ENCODE results near the gene KIF26B.
"Not testable (repeated sequence)": the region's sequence is repeated elsewhere in the genome, so short reads cannot be mapped to it uniquely, and the experiment has no call there.

The KIF26B gene

DNA sequence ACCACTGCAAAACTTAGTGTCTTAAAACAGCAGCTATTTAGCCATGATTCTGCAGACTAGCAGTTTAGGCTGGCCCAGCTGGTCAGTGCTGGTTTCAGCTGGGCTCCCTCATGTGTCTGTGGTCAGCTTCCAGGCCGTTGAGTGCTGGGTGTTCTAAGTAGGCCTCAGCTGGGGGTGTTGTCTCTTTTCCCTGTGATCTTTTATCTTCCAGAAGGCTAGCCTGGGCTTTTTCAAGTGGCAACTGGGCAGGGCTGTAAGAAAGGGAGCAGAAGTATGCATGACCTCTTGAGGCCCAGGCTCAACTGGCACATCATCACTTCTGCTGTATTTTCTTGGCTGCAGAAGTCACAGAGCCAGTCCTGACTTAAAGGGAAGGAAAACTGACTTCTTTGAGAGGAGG lies 136.1 kb downstream of the KIF26B start:
- DNase-seq, result no peak

DNA sequence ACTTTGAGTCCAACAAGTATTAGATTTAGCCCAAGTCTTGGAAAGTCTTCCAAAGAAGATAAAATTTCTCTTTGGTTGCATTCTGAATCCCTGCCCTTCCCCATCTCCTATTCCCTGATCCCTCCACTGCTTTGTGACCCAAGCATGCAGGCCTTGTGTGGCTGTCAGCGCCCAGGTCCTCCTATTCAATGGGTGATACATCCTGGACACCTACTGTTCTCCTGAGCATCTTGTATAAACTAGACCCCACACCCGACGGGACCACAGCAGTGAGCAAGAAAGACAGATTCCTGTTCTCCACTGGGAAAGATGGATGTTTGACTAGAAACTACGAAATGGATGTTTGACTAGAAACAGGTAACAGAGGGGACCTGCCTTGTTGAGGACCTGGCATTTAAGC lies 136.6 kb downstream of the KIF26B start:
- DNase-seq, result no peak

DNA sequence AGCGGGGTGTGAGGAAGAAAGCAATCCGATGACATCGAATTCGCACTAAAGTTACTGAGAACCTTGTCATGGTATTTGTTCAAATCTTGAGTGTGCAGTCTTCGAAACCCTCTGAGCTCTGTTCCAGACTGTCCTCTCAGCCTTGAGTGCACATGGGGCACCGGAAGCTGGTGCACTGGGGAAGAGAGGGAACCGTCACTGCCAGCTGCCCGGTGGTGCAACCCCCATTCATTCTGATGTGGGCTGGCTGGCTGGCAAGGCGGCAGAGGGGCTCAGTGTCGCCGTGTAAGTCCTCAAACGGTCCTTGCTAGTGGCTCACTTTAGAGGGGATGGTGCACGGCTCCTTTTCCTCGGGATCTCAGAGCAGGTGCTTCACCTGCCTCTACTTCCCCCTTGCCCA lies 137.4 kb downstream of the KIF26B start:
- no peak for DNase-seq

DNA sequence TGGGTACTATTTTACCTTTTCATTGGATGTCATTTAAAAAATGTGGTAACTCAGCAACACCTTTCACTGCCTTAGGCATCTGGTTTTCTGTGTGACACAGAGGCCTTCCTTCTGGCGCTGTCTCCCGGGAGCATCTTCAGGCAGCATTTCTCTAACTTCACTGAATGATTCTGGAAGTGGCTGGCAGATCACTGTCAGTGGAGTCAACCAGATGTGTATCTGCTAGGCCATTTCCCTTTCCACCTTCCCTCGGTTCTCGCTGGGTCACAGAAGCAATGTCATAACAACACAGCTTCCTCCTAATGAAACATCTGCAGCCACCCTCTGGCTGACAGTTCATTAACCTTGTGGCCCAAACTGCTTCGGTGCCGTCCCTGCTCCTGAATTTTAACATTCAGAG lies 137.8 kb downstream of the KIF26B start:
- no peak for DNase-seq

DNA sequence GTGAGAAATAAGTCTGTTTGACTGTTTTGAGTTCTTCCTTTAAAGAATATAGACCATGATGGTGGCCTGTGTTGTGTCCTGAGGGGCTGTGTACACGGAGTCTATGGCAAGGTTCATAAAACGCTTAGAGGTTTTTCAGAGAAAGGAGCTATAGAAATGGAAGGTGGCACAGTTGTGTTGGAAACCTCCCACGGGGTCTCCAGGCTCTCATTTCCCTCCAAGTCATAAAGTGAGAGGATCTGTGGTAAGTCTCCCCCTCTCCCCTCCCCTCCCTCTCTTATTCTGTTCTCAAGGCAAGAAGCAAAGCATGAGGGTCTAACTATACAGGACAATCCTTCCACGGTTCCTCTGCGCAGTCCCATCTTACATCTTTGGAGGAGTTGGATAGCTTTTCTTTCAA lies 139.2 kb downstream of the KIF26B start:
- no peak for DNase-seq

DNA sequence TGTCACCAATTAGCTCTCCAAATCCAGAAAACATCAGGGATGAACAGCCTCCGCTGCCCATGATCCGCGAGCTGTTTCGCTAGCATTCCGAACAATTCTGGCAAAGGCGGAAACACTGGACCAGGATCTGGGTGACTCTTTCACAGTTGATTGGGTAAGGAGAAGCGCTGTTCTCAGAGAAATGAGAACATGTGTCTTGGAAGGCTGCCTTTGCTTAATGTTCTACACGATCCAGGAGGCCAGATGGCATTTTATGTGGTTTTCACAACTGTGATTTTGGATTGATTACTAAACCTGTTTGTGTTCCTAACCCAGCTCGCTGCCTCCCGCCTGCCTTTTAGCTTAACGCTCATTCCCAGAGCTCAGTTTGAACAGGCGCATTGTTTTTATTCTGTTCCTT lies 144.0 kb downstream of the KIF26B start:
- DNase-seq, result no peak

DNA sequence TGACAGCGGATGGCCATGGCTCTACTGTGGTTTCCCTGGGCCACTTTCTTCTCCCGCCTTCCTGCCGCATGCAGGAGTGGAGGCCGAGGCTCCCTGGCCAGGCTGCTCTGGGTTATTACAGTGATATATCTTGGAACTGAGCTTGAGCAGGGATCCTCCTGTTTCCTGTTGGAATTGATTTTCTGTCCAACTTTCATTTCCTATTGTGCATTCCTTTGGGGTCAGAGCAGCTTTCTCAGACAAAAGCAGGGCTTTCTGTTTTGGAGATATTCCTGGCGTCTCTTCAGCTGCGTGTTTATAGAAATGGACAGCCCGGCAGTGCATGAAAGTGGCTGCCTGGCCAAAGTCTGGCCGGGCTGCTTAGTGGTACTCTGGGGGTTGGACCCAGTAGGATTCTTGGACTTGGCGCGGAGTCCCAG lies 146.4 kb downstream of the KIF26B start:
- DNase-seq, result no peak

DNA sequence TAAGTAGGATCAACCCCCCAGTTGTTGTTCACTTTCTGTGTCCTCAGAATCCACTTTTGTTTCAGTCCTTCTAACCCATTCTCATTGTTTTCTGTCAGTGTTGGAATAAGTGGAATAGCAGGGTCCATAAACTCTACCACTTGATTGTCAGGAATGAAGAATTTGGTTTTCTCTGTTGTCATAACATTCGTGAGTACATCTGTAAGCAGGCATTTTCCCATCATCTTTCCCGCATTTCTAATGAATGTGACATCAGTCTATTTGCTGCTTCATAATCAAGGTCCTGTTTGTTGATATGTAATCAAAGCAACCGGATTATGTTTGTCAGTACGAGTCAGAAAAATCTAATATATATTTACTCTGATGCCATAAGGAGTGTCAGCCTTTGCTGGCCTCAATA lies 147.1 kb downstream of the KIF26B start:
- no peak for DNase-seq

DNA sequence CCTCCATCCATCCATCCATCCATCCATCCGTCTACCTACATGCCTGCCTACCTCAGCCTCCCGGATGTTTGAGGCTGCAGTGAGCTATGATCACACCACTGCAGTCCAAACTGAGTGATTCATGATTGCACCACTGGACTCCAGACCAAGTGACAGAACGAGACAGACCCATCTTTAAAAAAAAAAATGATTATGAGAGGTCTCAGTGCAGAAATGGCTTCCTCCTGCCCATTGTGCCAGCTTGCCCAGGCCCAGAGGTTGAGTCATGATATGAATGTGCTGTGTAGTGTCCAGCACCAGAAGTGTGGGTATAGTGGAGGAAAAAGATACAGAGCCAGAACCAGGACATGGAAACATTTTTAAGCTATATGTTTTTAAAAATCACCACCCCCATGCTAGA lies 149.9 kb downstream of the KIF26B start:
- DNase-seq, result no peak

DNA sequence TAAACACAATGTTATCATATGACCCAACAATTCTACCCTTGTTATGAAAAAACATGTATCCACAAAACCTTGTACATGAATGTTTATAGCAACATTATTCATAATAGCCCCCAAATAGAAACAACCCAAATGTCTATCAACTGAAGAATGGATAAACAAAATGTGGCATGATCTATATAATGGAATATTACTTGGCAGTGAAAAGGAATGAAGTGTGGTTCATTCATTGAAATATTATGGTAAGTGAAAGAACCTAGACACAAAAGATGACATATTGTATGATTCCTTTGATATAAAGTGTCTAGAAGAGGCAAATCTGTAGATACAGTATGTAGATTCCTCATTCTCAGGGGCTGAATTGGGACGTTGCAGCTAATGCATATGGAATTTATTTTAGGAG lies 151.2 kb downstream of the KIF26B start:
- no peak for DNase-seq

DNA sequence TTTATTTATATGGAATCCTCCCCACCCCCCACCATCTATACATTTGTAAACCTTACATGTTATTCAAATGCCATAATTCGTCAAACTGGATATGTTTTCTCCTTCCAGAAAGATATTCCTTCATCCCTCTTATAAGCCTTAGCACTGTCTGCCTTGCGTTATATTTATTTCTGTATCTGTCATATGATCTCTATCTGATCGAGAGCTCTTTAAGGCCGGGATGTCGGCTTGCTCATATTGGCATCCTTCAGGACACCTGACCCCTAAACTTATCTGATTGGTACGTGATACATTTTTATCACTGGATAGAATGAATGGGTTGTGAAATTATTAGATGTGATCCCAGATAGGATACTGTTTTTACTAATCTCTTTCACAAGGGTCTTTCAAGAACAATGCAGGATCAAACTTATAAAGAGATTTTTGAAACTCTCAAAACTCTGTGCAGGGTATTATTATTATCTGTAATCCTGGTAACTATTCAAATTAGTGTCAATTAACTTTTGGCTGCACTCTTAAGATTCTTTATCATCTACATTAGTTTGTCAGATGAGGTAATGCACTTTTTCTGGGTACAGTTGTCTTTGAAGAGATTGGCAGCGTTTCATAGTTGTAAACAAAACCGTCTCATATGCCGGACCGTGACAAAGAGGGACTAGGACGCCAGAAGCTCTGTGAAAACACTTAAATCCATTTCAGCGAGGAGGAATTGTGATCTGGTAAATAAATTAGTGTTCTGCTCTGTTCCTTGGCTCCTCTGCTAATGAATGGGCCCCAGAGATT lies 152.0 kb downstream of the KIF26B start:
- no peak for DNase-seq

DNA sequence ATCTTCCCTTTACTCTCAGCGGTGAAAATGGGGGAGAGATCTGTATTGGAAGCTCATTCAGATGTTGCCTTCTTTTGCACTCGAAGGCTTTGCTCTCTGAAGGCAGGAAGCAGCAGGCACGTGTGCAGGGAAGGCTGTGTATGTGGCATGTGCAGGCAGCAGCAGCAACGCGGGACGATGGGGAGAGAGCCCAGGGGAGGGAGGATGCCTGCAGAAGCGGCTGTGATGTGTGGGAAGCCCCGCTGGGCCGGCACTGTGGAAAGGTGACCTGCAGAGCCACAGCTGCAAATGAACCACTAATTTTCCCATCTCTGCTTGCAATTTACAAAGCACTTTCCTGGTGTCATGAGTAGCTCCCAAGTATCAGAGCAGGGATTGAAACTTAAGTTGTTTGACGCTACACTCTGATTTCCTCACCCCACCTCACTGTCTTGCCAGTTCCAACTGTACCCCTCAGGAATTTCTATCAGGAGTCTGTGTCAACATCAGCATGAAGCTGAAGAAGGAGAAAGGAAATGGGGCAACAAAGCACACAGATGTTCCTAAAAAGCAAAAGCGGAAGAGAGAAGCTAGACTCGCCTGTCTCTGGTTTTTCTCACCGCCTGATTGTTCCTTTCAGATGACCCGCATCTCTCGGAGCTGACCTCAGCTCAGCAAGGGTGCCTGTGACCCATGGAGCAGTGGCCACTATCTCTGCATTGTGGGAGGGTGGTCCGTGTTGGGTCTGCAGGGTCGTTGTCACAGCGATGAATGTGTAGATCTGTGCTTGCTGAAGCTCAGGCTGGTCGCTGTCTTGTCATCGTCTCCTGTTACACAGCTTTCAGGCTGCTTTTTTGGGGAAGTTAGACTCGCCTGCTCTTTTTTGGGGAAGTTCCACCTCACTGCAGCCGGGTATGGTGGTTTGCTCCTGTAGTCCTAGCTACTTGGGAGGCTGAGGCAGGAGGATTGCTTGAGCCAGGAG lies 156.1 kb downstream of the KIF26B start:
- no peak for DNase-seq

DNA sequence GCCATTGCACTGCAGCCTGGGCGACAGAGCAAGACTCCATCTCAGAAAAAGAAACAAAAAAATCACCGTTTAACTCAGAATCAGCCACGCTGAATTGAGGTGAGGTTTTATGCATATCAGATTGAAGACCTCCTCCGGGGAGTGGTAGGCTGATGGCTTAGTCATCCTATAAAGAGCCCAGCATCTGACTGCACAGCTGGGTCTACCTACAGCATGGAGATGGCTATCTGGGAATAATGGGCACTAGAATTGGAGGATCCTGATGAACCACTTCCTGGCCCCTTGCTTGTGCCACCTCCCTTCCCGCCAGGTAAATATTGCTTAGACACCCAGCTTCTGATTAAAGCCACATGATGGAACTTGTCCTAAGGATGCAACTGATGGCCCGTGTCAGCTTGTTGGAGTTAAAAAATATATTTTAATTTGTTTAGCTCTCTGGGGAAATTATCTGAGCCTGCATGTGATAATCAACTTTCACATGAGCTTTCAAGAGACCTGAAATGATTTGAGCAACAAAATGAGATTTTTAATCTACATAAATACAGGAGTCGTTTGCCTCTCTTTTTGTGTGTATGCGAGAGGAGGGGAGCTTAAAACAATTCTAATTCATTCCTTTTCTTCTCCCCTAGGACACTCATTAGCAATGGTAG lies 157.2 kb downstream of the KIF26B start:
- DNase-seq, result no peak

DNA sequence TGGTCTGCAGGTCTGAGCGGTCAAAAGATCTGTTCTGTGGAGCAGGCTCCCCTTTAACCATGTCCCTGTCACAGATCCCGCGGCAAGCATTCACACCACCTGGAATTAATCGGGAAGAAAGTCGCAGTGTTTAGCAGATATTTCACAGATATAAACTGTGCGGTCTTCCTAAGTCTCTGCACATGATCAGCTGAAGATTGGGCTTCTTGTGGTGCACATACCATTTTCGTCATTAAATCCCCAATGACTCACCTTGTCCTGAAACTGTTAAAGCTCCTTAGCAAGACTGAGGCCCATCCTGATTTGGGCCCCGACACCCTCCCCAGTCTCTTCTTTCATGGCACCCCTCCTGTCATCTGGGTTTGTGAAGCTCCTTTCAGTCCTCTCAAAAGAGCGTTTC lies 158.8 kb downstream of the KIF26B start:
- DNase-seq, result no peak

DNA sequence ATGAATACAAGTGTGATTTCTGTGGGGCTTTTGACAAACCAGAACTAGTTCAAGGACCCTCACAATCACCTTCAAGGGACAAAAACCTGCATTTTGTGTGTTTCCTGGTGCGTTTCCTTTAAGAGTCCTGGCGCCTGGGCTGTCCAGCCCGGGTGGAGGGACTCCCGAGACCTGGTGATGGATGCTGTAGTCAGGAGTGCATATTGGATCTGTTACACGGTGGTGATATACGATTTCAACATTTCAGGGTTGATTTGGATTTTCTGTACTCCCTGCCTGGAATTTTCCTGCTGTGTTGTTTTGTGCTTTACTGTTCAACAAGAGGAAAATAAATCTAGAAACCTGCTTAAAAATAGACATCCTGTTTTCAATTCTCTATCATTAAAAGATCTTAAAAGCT lies 162.0 kb downstream of the KIF26B start:
- no peak for DNase-seq

DNA sequence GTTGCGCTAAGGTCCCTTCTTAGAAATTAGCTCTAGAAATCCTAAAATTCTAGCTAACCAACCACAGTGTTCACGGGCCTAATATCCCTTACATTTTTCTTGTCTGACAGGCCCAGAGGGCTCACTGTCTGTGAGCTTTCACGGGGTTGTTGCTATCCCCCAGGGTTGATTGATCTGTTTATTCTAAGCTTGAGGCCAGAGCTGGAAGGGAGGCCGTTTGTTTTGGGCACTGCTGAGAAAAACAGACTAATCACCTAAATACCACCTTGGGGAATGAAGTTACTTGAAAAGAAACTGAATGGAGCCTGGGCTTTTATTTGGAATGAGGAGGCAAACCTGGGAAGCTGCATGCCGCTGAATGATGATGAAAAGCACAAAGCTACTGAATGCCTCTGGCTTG lies 162.4 kb downstream of the KIF26B start:
- no peak for DNase-seq

DNA sequence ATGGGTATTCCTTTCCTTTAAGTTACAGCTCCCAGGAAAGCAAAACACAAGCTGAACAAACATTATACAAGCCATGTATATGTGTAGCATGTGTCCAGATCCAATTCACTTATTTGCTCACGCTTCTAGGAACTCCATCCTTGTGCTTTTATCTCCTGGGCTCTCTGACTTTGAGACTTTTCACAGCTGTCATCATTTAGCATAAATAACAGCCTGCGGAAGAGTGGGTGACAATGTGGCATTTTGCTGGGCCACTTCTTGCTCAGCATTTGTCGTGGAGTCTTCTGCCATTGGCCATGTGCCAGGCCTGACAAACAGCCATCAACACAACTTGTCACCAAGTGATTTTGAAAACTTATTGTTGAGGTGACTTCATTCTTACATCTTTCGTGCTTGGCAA lies 164.3 kb downstream of the KIF26B start:
- no peak for DNase-seq

DNA sequence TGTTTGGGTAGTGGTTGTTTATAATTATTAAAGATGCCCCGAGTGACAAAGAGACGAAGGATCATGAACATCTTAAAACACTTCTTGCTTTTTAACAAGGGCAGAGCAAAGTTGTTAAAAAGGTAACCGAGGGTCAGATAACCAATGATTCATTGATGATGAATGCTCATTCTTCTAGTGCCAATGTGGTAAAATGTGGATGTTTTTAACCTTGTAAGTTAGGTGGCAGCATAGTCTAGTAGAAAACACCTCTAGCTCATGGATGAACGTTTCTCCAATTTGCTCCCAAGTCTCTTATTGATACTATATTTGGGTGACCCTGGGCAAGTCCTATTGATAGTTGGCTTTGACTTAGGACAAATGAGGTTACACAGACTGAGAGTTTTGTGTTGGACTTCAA lies 167.9 kb downstream of the KIF26B start:
- no peak for DNase-seq

DNA sequence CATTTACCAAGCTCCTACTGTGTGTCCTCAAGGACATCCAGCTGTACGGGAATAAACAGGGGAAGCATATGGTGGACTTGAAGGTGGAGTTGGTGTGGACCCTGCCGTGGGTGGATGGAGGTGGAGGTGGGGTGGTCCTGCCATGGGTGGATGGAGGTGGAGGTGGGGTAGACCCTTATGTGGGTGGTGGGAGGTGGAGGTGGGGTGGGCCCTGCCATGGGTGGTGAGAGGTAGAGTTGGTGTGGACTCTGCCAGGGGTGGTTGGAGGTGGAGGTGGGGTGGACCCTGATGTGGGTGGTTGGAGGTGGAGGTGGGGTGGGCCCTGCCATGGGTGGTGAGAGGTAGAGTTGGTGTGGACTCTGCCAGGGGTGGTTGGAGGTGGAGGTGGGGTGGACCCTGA lies 169.0 kb downstream of the KIF26B start:
- DNase-seq, result not testable (repeated sequence)

DNA sequence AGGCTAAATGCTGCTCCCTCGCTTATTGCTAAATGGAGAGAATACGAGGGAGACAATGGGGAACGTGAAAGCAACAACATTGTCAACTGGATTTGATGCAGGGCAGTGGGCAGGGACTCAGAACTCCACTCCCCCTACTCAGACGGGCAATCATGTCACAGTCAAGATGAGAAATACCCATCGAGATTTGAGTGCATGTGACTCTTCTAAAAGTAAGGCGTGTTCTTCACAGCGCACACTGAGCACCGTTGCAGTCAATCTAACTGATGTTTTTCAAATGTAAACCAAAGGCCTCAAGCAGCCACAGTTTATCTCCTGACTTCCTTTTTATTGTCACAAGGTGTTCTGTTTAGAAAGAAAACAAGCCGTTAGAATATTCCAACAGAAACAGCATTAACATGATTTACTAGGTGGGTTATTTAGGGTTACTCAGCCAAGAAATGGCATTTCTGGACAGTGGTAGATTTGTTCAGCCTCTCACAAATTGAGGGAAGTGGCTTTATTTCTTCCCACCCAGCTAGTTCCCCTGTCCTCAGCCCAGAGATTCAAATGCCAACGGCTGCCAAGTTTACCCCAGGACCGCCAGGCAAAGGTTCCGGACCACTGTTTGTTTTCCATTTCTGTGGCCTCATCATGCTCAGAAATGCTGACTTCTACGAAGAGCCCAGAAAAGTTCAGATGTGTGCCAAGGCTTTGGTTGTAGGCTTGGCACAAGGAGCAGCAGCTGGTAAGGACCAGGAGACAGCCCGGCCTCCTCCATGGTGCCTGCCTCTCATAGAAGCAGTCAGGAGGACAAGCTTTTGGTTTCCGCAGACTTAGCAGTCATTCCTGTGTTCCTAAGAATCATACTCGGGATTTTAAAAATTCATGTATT lies 171.4 kb downstream of the KIF26B start:
- DNase-seq, result no peak

DNA sequence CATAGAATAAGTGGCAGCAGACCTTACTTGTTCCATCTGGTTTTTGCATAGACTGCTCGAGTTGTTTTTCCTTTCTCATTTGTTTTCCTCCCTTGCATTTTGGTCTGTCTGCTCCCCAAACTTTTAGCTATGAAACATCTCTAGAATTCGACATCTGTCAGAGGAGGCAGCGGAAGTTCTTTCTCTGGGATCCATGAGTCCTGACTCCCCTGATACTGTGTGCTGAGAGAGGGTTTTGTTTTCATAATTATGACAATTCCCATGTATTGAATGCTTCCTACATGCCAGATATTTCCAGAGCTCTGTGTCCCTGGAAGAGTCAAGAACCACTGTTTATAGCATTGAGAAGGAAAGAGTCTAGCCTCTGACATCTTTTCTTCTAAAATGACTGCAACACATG lies 172.6 kb downstream of the KIF26B start:
- no peak for DNase-seq

DNA sequence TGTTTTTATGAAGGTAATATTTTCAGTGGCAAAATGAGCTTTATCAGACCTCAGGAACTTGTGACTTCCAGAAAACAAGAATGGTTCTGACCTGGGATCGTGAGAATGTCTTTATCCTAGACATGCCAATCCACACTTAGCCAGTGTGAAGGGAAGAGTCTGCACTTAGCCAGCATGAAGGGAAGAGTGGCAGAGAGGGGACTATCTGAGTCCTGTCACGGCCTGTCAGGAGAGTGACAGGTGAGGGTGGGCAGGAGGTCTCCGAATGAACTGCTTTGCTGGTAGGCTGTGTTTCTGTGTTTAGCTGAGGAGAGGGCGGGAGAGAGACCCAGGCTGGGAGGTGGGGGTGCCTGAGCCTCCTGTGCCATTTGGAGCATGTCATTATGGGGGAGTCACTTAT lies 173.1 kb downstream of the KIF26B start:
- DNase-seq, result no peak

DNA sequence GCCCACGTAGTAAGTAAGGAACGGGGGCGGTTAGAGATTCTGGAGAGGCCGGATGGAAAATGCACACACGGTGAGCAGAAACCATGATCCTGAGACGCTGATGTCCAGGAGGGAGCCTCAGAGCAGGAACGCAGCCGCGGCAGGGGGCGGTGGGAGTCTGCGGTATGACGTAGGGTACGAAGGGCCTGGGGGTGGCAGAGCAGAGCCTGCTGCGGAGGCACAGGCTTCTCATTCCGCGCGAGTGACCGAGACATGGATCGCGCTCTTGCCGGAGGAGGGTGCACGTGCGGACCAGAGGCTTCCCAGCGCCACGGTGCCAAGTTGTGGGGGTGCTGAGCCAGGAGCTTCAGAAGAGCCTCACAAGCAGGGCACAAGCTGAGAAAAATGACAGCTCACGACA lies 176.2 kb downstream of the KIF26B start:
- no peak for DNase-seq
